C4-2B (cell line): ENCODE measurements around the gene KDM4C.

Experiments used
- H3K27ac ChIP-seq: fragments of 450-650 bp; 2 replicates; pipeline ENCODE4 v1.5.1; 2017
- CTCF ChIP-seq: fragments of 450-650 bp; conservative IDR thresholded peaks from 2 replicates; pipeline ENCODE4 v1.5.1; 2017; ENCODE audit warnings: mild to moderate bottlenecking
- ZFX ChIP-seq: fragments of 450-650 bp; IDR thresholded peaks from 2 replicates; pipeline ENCODE4 v1.6.1; 2017

Gene KDM4C

GRCh38 chr9:6895754-6896153 is 138.0 kb downstream of the KDM4C start:
- no peak overlapping the region for H3K27ac ChIP-seq
- TF ChIP-seq CTCF: no peak
- no peak for TF ChIP-seq ZFX

- TF ChIP-seq CTCF: no peak
- no peak for TF ChIP-seq ZFX
- no peak overlapping the region for H3K27ac ChIP-seq
Observed at GRCh38 chr9:6896562-6896961, 138.8 kb downstream of the KDM4C start.

- H3K27ac ChIP-seq: no peak overlapping the region
- TF ChIP-seq ZFX (no peak), CTCF (no peak)
Observed at GRCh38 chr9:6897207-6897822, 139.5 kb downstream of the KDM4C start.

GRCh38 chr9:6897898-6898302 is 140.1 kb downstream of the KDM4C start:
- H3K27ac ChIP-seq: no peak overlapping the region
- TF ChIP-seq ZFX: no peak
- no peak for TF ChIP-seq CTCF

- H3K27ac ChIP-seq: no peak overlapping the region
- no peak for TF ChIP-seq ZFX
- TF ChIP-seq CTCF: no peak
Observed at GRCh38 chr9:6899274-6899673, 141.5 kb downstream of the KDM4C start.

GRCh38 chr9:6900440-6900883 is 142.7 kb downstream of the KDM4C start:
- H3K27ac ChIP-seq: no peak overlapping the region
- no peak for TF ChIP-seq ZFX
- no peak for TF ChIP-seq CTCF

GRCh38 chr9:6901180-6901579 is 143.4 kb downstream of the KDM4C start:
- TF ChIP-seq CTCF: no peak
- H3K27ac ChIP-seq: no peak overlapping the region
